Measurements from ENCODE around the gene LARGE1.

DNA sequence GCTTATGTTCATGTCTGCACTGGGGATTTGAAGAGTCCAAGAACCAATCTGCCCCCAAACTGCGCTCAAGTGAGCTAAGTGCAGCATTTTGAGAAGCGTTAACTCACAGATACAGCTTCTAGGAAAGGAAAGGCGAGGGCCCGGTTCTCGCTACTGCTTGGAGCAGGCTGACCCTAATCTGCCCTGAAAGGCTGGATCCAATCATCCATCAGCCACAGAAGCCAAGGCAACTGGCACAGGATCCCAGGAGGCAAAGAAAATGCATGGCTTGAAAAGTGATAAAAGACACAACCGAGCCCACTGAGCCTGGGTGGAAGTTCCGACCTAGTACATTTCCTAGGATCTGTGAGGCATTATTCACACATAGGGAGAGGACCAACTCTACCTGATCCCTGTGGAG, 174.8 kb downstream of the LARGE1 start:
- no peak for TF ChIP-seq POLR2A (IDR thresholded peaks at IDR 0.05)
- TF ChIP-seq, protein P1, sequence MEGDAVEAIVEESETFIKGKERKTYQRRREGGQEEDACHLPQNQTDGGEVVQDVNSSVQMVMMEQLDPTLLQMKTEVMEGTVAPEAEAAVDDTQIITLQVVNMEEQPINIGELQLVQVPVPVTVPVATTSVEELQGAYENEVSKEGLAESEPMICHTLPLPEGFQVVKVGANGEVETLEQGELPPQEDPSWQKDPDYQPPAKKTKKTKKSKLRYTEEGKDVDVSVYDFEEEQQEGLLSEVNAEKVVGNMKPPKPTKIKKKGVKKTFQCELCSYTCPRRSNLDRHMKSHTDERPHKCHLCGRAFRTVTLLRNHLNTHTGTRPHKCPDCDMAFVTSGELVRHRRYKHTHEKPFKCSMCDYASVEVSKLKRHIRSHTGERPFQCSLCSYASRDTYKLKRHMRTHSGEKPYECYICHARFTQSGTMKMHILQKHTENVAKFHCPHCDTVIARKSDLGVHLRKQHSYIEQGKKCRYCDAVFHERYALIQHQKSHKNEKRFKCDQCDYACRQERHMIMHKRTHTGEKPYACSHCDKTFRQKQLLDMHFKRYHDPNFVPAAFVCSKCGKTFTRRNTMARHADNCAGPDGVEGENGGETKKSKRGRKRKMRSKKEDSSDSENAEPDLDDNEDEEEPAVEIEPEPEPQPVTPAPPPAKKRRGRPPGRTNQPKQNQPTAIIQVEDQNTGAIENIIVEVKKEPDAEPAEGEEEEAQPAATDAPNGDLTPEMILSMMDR (IDR thresholded peaks at IDR 0.05), result no peak
